Activated CD8-positive, alpha-beta memory T cell treated with anti-CD3 and anti-CD28 coated beads, Interleukin-2, amount 50 U/mL, for 24 hours (primary cell): Measurements from ENCODE around the gene GDE1.
"Not testable (repeated sequence)": the region's sequence is repeated elsewhere in the genome, so short reads cannot be mapped to it uniquely, and the experiment has no call there.

Source experiments
- DNase-seq: peaks from one replicate; pipeline ENCODE4 v3.0.0-alpha.2; 2020; ENCODE audit errors: extremely low read depth

Gene GDE1, protein sequence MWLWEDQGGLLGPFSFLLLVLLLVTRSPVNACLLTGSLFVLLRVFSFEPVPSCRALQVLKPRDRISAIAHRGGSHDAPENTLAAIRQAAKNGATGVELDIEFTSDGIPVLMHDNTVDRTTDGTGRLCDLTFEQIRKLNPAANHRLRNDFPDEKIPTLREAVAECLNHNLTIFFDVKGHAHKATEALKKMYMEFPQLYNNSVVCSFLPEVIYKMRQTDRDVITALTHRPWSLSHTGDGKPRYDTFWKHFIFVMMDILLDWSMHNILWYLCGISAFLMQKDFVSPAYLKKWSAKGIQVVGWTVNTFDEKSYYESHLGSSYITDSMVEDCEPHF

DNA sequence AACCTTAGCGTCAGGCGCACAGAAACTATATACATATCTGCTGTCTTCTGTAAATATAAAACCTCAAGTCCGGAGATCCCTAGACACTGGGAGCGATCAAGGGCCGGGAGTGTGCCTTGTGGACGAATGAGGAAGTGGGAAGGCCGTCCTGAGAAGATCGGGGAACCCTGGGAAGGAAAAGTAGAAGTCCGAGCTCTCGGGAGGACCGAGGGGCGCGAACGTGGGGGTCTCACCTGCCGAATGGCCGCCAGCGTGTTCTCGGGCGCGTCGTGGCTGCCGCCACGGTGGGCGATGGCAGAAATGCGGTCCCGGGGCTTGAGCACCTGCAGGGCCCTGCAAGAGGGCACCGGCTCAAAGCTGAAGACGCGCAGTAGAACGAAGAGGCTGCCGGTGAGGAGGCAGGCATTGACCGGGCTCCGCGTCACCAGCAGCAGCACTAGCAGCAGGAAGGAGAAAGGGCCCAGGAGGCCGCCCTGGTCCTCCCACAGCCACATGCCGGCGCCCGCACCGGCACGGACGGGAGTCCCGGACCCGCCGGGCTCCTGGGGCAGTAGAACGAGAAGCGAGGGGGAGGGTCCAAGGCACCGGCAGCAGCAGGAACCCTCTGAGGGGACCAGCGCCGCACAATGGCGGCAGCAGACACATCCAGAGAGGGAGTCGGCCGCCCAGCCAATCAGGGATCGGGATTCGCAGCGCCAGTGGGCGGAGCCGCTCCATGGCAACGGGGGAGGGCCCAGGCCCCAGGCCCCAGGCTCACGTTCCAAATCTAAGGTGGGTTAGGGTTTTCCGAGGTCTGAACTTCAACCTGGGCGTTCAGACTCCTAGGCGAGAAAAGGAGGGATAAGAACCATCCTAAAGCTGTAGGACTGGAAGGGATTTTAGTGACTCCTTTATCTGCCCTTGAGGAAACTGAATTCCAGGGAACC is at the start of gene GDE1:
GDE1 (minus strand) TSS at position 628 of the 926 bp plus-strand sequence; CDS start at position 494, 134 bp downstream.
- peak; percentile 90 for DNase-seq

DNA sequence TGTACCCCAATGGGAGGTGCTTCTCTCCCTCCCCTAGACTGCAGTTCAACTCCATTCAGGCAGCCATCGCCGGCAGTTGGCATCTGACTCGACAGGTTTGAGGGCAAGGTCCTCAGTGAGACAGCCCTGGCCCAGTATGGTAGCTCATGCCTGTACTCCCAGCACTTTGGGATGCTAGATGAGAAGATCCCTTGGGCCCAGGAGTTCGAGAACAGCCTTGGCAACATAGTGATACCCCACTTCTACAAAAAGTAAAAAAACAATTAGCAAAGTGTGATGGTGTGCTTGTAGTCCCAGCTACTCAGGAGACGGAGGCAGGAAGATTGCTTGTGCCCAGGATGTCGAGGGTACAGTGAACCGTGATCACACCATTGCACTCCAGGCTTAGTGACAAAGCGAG is 45.7 kb upstream of the GDE1 start:
- DNase-seq, result no peak

DNA sequence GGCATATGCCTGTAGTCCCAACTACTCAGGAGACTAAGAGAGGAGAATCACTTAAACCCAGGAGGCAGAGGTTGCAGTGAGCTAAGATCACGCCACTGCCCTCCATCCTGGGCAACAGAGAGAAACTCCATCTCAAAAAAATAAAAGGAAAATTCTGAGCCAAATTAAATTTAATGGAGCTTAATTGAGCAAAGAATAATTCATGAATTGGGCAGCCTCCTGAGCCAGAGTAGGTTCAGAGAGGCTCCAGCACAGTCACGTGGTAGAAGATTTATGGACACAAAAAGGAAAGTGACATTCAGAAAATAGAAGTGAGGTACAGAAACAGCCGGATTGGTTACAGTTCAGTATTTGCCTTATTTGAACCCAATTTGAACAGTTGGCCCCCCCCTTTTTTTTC is 44.5 kb upstream of the GDE1 start:
- DNase-seq, result no peak

DNA sequence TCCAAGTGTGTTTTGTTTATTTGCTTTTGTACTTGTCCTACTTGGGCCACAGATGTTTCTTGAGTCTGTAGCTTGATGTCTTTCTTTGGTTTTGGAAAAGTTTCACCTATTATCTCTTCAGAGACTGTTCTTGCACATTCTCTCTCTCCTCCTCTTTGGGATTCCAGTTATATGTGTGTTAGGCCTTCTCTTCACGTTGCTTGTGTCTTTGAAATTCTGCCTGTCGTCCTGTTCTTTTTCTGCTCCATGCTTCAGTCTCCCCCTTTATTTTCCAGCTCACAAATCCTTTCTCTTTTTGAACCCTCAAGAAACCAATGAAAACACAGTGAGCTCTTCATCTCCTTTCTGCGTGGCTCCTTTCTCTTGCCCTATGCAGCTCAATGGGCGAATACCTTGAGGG is 41.5 kb upstream of the GDE1 start:
- no peak for DNase-seq

DNA sequence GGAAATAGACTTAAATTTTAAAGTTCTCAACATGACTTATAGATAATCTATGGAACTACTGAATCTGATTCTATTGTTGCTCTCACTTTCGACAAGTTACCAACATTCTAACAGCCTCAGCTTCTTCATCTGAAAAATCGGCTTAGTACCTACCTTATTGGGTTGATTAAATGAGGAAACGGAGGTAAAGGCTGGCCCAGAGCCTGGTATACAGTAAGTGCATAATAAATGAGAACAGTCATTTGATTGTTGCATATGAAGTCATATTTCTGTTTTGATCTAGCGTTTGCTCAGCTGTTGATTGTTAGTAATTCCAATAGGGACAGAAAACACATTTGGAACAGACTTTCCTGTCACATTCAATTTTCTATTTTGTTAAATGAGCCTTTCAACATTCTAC is 38.2 kb upstream of the GDE1 start:
- DNase-seq, result no peak

DNA sequence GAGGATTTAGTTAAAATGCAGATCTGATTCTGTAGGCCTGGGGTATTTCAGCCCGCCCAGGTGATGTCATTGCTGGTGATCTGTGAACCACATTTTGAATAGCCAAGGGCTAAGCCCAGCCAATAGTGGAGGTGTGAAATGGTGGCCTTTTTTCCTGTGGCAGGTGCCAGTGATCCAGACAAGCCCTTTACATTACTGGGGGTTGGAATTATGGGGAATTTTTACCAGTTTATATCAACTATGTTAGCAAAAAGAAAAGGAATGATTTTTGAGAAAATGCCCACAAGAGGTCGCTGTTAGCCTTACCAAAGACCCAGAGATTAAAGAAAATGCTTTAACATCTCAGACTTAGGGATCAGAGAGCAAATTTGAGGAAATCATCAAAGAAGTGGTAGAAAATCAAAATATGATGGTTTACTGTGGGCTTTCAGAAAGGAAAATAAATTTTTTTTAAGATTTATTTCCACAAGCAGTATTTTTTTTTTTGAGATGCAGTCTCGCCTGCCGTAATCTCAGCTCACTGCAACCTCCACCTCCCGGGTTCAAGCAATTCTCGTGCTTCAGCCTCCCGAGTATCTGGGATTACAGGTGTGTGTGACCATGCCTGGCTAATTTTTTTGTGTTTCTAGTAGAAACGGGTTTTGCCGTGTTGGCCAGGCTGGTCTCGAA is 37.5 kb upstream of the GDE1 start:
- DNase-seq, result no peak

DNA sequence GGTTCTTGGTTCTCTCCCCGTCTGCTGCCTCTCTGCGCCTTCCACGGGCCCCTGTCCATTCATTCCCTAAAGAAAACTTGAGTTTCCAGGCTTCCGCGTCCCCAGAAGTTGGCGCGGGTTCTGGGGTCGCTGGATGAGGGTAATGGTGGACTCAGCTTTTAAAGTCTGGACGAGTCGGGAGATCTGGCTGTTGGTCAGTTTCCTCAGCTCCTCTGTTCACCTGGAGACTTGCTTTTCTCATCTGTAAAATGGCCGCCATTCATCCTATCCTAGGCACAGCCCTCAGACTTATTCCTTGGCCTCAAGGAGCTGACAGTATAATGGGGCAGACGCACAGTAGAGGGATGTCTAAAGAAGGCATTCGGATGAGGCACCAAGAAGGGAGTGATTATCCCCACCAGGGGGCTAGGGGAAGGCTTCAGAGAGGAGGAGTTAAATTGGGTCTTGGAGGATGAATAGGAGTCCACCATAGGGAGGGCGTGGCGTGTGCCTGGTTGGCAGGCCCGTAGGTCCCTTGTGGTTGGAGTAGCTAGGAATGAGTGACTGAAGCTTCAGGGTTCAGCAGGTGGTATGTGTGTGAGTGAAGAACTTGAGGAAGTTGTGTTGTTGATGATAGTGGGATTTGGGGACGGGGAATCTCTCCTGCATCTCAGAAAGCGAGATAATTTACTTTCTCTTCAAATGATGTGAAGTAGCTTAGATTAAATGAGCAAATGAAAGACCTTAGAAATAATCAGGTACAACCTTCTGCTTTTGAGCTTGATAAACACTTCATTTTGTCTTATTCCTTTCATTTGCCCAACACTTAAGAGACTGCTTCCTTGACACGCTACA is 34.3 kb upstream of the GDE1 start:
- DNase-seq, result no peak

DNA sequence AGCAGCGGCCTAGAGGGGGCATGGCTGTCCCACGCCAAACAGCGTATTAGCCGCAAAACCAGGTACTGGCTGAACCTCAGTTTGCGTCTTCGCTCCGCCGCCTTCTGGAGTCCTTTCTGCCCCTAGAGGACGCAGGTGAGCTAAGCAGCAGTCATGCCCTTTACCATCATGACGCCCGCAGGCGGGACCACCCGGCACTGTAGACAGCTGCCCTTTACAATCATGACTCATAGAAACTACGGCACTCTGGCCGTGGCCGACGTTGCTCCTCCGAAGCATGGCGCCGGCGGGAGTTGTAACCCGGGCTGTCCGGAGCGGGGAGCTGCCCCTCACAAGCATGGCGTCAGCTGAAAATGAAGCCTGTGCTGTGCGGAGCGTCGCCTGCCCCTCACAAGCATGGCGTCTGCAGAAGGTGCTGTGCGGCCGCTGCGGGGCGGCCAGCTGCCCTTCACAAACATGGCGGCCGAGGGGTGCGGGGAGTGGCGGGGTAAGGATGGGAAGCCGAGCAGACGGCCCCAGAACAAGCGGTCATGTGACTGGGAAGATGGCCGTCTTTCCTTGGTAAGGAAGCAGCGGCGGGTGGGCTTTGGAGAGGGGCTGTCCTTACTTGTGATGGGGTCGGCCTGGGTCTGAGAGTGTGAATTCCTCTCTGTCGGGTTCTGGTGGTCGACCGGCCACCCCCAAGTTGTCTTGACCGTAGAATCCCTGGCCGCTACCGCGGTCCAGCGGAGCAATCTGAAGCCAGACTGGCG is 33.5 kb upstream of the GDE1 start, which contains the start of gene VPS35L:
VPS35L (plus strand) TSS at position 518 of the 752 bp plus-strand sequence; CDS start at position 545, 27 bp downstream.
- peak; percentile 89 for DNase-seq

DNA sequence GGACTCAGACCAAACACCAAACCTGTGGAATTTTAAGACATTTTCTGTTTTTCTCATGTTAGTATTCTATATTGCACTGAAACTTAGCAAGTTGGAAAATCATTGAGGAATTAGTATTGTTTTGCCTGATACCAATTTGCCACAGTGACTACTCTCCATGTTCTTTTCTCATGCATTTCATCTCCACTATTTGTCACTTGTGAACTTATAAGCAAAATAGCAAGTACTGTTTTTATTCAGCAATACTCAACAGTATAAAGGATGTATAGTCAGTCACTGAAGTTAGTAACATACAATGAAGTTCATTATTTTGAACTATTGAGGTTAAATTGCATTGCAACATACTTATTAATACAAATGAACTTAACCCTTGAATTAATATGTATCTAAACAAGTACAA is 27.8 kb upstream of the GDE1 start:
- no peak for DNase-seq

DNA sequence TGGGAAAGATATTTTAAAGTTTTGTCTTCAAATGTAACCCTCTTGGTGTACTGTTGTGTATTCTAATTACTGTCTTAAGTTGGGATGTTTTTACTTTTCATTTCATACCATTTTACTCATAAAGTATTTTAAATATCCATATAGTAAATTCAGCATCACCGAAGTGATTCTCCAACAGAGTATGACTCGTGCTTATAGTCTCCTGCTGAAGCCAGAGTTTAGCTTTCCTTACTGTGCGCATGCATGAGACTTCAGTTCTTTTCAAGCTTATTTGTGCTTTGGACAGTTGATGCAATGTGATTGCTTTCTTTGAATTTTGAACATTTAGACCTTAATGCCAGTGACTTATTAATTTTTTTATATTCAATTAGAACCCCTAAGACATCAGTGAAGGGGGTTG is 26.2 kb upstream of the GDE1 start:
- no peak for DNase-seq

DNA sequence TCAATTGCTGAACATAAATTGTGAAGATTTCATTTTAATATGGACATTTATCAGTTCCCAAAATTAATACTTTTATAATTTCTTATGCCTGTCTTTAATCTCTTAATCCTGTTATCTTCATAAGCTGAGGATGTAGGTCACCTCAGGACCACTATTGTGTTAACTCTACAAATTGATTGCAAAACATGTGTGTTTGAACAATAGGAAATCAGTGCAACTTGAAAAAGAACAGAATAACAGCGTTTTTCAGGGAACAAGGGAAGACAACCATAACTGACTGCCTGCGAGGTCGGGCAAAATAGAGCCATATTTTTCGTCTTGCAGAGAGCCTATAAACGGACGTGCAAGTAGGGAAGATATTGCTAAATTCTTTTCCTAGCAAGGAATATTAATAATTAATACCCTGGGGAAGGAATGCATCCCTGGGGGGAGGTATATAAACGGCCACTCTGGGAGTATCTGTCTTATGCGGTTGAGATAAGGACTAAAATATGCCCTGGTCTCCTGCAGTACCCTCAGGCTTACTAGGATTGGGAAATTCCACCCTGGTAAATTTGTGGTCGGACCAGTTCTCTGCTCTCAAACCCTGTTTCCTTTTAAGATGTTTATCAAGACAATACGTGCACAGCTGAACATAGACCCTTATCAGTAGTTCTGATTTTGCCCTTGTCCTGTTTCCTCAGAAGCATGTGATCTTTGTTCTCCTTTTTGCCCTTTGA is 21.5 kb upstream of the GDE1 start:
- DNase-seq, result not testable (repeated sequence)

DNA sequence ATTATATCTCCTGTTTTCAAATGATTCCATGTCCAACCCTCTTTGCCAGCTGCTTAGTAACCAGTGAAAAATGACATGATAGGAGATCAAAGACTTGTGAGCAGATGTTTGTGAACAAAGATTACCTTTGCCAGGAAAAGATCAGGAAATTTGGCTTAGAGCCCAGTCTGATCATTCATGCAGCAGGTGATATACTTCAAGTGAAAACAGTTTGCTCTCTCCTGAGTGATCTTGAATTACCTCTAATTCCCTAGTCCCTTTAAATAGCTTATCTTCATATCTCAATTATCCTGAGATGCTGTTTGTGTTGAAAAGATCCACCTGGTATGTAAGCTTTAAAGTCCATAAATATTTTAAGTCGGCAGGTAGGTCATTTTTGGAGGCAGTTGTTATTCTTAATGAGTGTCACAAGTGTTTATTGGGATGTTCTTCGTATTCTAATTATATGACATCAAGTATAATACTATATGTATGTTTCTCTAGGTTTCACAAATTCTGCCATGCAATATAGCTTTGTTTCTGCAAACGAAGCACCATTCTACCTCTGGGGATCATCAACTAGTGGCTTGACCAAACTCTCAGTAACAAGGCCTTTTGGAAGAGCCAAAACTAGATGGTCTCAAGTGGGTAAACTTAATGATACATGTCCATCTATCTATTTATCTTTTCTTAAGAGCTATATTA is 20.4 kb upstream of the GDE1 start:
- no peak for DNase-seq

DNA sequence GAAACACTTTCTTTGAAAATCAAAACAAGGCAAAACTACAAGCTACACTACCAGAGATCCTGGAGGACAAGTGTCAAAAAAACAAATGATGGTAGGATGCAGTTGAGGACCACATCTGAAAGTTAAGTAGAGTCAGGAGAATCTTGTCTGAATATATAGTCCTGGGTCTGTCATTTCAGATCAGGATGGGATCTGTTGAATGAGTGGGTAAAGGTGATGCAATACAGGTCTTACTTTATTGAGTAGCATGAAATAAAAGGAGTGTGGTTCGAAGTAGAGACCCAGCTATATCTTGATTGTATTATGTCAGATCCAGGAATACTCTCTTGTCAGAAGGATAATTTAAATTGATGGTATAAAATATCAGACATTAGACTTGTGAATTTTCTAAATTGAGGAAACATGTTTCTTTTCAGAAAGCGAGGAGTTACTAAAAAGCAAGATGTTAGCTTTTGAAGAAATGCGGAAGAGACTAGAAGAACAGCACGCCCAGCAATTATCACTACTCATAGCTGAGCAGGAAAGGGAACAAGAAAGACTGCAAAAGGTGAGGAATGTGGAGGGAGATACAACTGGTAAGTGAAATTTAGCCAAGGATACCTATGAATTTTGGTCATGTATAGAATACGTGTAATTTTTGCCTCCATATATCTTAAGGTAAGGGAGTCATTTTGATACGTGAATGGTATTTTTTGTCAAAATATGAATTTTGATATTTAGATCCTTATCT is 18.5 kb upstream of the GDE1 start:
- no peak for DNase-seq

DNA sequence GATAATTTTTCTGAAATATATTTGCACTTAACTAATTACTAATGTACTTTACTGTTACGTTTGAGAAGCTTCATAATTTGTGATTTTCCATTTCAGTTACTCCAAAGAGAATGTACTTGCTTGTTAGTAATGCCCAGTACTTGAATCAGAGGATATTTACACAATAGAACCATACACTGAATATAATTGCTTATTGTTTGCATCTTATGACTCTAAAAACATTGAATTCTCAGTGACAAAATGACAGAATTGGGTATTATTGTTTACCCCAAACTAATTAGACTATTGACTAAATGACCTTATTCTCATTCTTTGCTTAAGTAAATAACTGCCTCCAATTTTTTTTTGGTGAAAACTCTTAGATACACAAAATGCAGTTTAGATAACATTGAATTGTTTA is 10.7 kb upstream of the GDE1 start:
- no peak for DNase-seq

DNA sequence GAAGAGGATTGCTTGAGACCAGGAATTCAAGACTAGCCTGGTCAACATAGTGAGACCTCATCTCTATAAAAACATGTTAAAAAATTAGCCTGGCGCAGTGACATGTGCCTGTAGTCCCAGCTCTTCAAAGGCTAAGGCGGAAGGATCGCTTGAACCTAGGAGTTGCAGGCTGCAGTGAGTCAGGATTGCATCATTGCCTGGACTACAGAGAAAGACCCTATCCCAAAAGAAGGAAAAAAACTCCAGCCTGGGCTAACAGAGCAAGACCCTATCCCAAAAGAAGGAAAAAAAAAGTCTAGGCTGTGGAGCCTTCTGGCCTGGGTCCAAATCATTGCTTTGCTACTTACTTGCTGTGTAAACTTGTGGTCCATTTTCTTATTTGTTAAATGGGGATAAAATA is 6.8 kb upstream of the GDE1 start:
- DNase-seq, result no peak

DNA sequence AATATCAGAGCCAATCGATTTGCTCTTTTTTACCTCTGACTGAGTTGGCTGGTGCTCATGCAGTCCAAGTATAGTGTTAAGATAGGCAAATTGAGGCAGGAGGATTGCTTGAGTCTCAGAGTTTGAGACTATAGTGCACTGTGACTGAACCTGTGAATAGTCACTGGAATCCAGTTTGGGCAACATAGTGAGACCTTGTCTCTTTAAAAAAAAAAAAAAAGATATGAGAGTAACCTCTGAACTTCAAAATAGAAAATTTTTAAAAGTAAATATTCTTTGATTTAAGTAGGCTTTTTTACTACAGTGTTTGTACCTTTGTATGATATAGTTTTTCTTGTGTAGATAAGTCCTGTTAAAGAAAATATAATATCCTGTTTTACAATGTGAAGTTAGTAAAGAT is 5.3 kb upstream of the GDE1 start:
- DNase-seq, result no peak

DNA sequence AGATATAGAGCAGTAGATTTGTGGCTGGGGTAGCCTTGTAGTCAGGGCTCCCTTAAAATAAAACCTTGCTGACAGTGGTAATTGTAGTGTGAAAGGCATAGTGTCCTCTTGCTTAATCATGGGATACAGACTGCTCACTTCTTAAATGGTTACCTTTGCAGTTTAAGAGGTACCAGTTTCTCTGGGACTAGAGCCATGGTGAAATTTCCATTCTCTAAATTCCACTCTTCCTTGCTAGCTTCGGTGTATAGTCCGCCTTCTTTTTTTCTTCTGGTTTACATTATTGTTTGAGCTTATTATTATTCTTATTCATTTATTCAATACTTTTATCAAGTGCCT is 3.5 kb upstream of the GDE1 start:
- DNase-seq, result no peak

DNA sequence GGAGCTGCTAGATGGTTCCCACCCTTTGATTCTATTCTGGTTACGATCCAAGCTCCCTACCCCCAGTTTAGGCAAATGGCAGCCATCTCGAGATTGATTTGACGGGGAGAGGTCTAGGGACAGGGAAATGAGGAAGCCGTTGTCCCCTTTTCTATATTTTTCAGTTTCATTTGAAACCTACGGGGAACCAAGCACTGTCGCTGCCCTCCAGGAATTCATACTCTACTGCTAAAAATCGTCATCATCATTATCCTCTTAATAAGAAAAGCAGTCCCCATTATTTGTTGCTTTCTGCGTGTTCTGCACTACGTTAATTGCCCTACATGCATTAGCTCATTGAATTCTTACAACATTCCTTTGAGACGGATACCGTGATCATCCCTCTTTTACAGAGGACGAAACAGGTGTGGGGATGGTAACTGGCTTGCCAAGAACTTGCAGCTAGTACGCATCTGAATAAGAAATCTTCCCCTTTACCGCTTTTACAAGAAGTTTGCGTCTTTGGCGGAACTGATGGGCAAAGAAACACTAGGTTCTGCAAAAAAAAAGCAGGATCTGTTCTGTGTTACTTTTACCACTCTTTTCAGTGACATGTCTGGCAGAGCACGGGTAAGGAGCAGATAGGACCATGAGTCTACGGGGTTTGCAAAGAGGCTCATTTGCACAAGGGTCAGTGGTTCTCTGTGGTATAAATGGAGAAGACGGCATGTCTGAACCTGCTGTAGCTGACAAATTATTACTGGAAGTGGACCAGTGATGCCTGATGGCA is 2.9 kb upstream of the GDE1 start:
- no peak for DNase-seq
